ENCODE data around the gene MAP3K12.
"Not testable (repeated sequence)": the region's sequence is repeated elsewhere in the genome, so short reads cannot be mapped to it uniquely, and the experiment has no call there.

The MAP3K12 gene

GRCh38 chr12:53466640-53467039 lies 32.6 kb downstream of the MAP3K12 start:
- DNase-seq, result no peak

GRCh38 chr12:53465679-53466078 lies 33.6 kb downstream of the MAP3K12 start:
- no peak for DNase-seq

- no peak for DNase-seq
These were observed 34.4 kb downstream of the MAP3K12 start for GRCh38 chr12:53464685-53465418.

GRCh38 chr12:53463802-53464560 lies 35.3 kb downstream of the MAP3K12 start:
- no peak for DNase-seq

GRCh38 chr12:53462935-53463334 lies 36.3 kb downstream of the MAP3K12 start:
- no peak for DNase-seq

GRCh38 chr12:53461591-53461990 lies 37.7 kb downstream of the MAP3K12 start:
- DNase-seq, result no peak

- no peak for DNase-seq
These were observed 38.2 kb downstream of the MAP3K12 start for GRCh38 chr12:53461059-53461458.

GRCh38 chr12:53459097-53459496 lies 40.2 kb downstream of the MAP3K12 start:
- DNase-seq, result no peak

- no peak for DNase-seq
These were observed 42.4 kb downstream of the MAP3K12 start for GRCh38 chr12:53456654-53457366.

GRCh38 chr12:53454707-53455106 lies 44.6 kb downstream of the MAP3K12 start:
- no peak for DNase-seq

- no peak for DNase-seq
These were observed 45.2 kb downstream of the MAP3K12 start for GRCh38 chr12:53453953-53454640.

GRCh38 chr12:53452159-53453077 lies 46.8 kb downstream of the MAP3K12 start:
- DNase-seq, result peak; percentile 88

GRCh38 chr12:53451661-53452158 lies 47.5 kb downstream of the MAP3K12 start, which contains the start of gene PCBP2:
TSS of gene PCBP2 (plus strand) at chr12:53452102. CDS start at chr12:53454801, 2,699 bp downstream.
- DNase-seq, result peak; percentile 97

GRCh38 chr12:53450936-53451335 lies 48.3 kb downstream of the MAP3K12 start:
- DNase-seq, result no peak

- DNase-seq, result not testable (repeated sequence)
These were observed 54.5 kb downstream of the MAP3K12 start for GRCh38 chr12:53444593-53445325.

GRCh38 chr12:53443955-53444354 lies 55.3 kb downstream of the MAP3K12 start:
- DNase-seq, result no peak

- DNase-seq, result peak; percentile 97
These were observed 58.0 kb downstream of the MAP3K12 start, which contains the start of gene PRR13 for GRCh38 chr12:53441040-53441833. TSS of gene PRR13 (plus strand) at chr12:53441734. CDS start at chr12:53442715, 981 bp downstream.

- not testable (repeated sequence) for DNase-seq
These were observed 59.7 kb downstream of the MAP3K12 start for GRCh38 chr12:53439582-53439981.

- not testable (repeated sequence) for DNase-seq
These were observed 63.9 kb downstream of the MAP3K12 start for GRCh38 chr12:53435326-53435725.

GRCh38 chr12:53431187-53431586 lies 68.1 kb downstream of the MAP3K12 start:
- DNase-seq, result no peak

Data from activated CD8-positive, alpha-beta memory T cell treated with anti-CD3 and anti-CD28 coated beads, Interleukin-2, amount 50 U/mL, for 48 hours (primary cell).